ENCODE measurements around the gene CCND1. TPM values are rescaled to one million over a fixed set of nuclear protein-coding genes. Genes with fewer than 3 reads are reported as not detected.

Gene CCND1
- total and polyA plus RNA-seq, 2 of the 8 experiments (the other 6 are each of a cell fraction or from before 2014, with no cell fraction given) = 64.5 to 170 TPM

DNA sequence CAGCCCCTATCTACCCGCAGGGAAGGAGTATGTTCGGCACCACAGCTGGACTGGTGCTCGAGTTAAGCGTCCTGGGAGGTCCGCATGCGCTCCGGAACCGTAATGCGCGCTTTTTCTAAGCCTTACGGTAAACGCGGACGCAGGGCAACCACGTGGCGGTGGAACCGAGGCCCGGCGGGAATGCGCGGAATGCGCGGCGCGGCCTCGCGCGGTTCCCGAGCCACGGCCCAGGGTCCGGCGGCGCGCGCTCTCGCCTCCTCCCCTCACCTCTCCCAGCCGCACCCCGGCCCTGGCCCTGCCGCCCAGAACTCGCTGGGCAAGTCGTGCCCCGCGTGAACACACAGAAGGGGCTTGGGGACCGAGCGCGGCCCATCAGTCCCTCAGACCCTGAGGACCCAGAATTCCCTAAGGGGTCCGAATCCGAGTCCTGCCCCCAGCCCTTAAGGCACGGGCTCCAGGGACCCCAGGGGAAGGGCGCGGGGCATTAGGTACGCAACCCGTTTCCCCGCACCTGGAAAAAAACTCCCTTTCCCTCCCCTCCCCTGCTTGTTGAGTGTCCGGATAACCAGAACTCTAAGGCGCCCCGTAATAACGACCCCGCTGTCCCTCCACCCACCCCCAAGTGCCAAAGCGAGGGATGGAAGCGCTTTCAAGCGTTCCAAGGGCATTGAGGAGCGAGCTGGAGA lies 4.3 kb upstream of the CCND1 start (continued):
- TF ChIP-seq RAD21 (IDR thresholded peaks at IDR 0.05 in 1 of 2, conservative IDR thresholded peaks at IDR 0.05 in 1 of 2; ENCODE audit: low read depth in 2 of 2, low read length in 2 of 2) = 0 out of 4 replicates have a peak, but pooled peaks have one; percentile 3 to 14
- TF ChIP-seq GABPA (IDR thresholded peaks at IDR 0.05; ENCODE audit: borderline replicate concordance, insufficient read depth, low read length) = peak; percentile 14; the same call in 1 of the 2 replicates
- TF ChIP-seq GTF2F1 (IDR thresholded peaks at IDR 0.05; ENCODE audit: borderline replicate concordance, low read depth, low read length) = no peak
- TF ChIP-seq SP4 (IDR thresholded peaks at IDR 0.05; ENCODE audit: low read length) = no peak
- TF ChIP-seq SIX5 (IDR thresholded peaks at IDR 0.05; ENCODE audit: low read depth, low read length) = no peak
- TF ChIP-seq EGR1 (IDR thresholded peaks at IDR 0.05; ENCODE audit: borderline replicate concordance, low read depth, low read length) = no peak
- TF ChIP-seq CEBPB (IDR thresholded peaks at IDR 0.05; ENCODE audit: low read depth, low read length) = no peak
- TF ChIP-seq POU5F1 (IDR thresholded peaks at IDR 0.05; ENCODE audit: low read depth, low read length) = no peak
- no peak for TF ChIP-seq SP1 (IDR thresholded peaks at IDR 0.05; ENCODE audit: low read depth, low read length)
- no peak for TF ChIP-seq JUN (IDR thresholded peaks at IDR 0.05; ENCODE audit: low read depth, low read length)
- no peak for TF ChIP-seq SIN3A (conservative IDR thresholded peaks at IDR 0.05 in 1 of 2, IDR thresholded peaks at IDR 0.05 in 1 of 2; ENCODE audit: low read depth in 1 of 2, low read length in 2 of 2)
- no peak for TF ChIP-seq POLR2AphosphoS5 (IDR thresholded peaks at IDR 0.05; ENCODE audit: low read depth, low read length)
- peak; percentile 53; the same call in 1 of the 2 replicates for TF ChIP-seq RBBP5 (IDR thresholded peaks at IDR 0.05; ENCODE audit: borderline replicate concordance, low read depth, low read length)
- no peak for TF ChIP-seq CTBP2 (IDR thresholded peaks at IDR 0.05; ENCODE audit: borderline replicate concordance, insufficient read depth, insufficient read length, low read length)
- TF ChIP-seq, protein P1, sequence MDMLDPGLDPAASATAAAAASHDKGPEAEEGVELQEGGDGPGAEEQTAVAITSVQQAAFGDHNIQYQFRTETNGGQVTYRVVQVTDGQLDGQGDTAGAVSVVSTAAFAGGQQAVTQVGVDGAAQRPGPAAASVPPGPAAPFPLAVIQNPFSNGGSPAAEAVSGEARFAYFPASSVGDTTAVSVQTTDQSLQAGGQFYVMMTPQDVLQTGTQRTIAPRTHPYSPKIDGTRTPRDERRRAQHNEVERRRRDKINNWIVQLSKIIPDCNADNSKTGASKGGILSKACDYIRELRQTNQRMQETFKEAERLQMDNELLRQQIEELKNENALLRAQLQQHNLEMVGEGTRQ (IDR thresholded peaks at IDR 0.05; ENCODE audit: low read length) = peak; percentile 67
- no peak for TF ChIP-seq CHD2 (IDR thresholded peaks at IDR 0.05; ENCODE audit: low read length)
- no peak for TF ChIP-seq EP300 (IDR thresholded peaks at IDR 0.05; ENCODE audit: borderline replicate concordance in 1 of 2, low read depth in 2 of 2, low read length in 2 of 2)
- TF ChIP-seq KDM1A (IDR thresholded peaks at IDR 0.05; ENCODE audit: borderline replicate concordance, low read length) = peak; percentile 15; the same call in 1 of the 2 replicates

Data from H1 (cell line).